NB4 (cell line): ENCODE measurements around the gene TSEN15.

Experiments
- POLR2A ChIP-seq: IDR thresholded peaks from 2 replicates; pipeline ENCODE4 v1.6.1; 2011; ENCODE audit warnings: mild to moderate bottlenecking; ENCODE audit not compliant: insufficient read length; ENCODE audit errors: extremely low read depth
- TF ChIP-seq, protein P1 (sequence below): IDR thresholded peaks from one replicate; pipeline ENCODE4 v1.5.1; 2012; ENCODE audit warnings: low read depth, low read length

DNA sequence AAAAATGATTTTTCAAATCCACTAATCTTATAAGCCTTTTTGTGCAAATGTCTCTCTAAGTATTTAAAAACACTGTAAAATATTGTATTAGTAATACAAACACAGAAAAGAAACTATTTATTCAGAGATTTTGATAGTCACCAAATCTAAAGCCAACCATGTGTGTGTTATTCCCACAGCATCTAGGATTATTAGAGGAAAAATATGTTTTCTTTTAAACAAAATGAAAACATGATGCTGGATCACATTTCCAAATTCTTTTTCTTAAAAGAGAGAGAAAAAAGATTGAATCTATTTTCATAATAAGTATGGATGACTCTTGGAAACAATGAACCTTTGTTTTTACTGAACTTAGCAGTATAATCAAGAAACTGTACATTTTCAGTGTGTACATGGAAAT, 39.3 kb upstream of the TSEN15 start:
- TF ChIP-seq, protein P1, sequence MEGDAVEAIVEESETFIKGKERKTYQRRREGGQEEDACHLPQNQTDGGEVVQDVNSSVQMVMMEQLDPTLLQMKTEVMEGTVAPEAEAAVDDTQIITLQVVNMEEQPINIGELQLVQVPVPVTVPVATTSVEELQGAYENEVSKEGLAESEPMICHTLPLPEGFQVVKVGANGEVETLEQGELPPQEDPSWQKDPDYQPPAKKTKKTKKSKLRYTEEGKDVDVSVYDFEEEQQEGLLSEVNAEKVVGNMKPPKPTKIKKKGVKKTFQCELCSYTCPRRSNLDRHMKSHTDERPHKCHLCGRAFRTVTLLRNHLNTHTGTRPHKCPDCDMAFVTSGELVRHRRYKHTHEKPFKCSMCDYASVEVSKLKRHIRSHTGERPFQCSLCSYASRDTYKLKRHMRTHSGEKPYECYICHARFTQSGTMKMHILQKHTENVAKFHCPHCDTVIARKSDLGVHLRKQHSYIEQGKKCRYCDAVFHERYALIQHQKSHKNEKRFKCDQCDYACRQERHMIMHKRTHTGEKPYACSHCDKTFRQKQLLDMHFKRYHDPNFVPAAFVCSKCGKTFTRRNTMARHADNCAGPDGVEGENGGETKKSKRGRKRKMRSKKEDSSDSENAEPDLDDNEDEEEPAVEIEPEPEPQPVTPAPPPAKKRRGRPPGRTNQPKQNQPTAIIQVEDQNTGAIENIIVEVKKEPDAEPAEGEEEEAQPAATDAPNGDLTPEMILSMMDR = no peak
- TF ChIP-seq POLR2A = no peak
